ENCODE data around the gene SLC6A11.

Gene SLC6A11

DNA sequence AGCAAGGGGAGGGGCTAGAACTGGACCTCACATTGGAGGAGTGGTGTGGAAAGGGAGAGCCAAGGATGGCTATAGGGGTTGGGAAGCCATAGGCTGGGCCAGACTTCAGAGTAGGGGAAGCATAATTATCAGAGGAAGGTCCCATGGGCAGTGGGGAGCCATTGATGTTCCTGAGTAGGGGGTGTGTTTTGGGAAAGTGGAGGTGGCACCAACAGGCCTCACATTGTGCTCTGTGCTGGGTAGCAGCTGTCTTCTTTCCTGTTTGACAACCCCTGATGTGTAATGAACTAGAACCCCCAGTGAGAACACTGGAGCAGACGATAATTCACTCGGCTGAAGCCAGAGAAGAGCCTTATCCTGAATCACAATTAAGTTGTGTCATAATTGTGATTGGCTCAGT, 41.2 kb downstream of the SLC6A11 start:
- H3K79me2 ChIP-seq (ENCODE audit: insufficient read depth, low read length) = no peaks in the 10 kb centered on the region
- no peaks in the 10 kb centered on the region for H3K9me3 ChIP-seq (ENCODE audit: low read length)
- TF ChIP-seq, protein P1, sequence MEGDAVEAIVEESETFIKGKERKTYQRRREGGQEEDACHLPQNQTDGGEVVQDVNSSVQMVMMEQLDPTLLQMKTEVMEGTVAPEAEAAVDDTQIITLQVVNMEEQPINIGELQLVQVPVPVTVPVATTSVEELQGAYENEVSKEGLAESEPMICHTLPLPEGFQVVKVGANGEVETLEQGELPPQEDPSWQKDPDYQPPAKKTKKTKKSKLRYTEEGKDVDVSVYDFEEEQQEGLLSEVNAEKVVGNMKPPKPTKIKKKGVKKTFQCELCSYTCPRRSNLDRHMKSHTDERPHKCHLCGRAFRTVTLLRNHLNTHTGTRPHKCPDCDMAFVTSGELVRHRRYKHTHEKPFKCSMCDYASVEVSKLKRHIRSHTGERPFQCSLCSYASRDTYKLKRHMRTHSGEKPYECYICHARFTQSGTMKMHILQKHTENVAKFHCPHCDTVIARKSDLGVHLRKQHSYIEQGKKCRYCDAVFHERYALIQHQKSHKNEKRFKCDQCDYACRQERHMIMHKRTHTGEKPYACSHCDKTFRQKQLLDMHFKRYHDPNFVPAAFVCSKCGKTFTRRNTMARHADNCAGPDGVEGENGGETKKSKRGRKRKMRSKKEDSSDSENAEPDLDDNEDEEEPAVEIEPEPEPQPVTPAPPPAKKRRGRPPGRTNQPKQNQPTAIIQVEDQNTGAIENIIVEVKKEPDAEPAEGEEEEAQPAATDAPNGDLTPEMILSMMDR (IDR thresholded peaks at IDR 0.05; ENCODE audit: low read length) = no peak
- TF ChIP-seq EZH2 (IDR thresholded peaks at IDR 0.05; ENCODE audit: borderline replicate concordance, low read length) = no peak
- no peak overlapping the region for H2AFZ ChIP-seq (ENCODE audit: low read length)
- no peak overlapping the region for H3K4me2 ChIP-seq (ENCODE audit: low read length)
- no peaks in the 10 kb centered on the region for H3K9me2 ChIP-seq (ENCODE audit: low read depth, low read length)
- no peaks in the 10 kb centered on the region for H3K4me1 ChIP-seq (ENCODE audit: insufficient read depth, low read length, severe bottlenecking)
- no peak overlapping the region for H3K4me3 ChIP-seq (ENCODE audit: low read depth, low read length, poor library complexity, severe bottlenecking)
- H3K27me3 ChIP-seq (ENCODE audit: insufficient read depth, low read length) = no peaks in the 10 kb centered on the region
- H3K36me3 ChIP-seq (ENCODE audit: insufficient read depth, low read length) = no peaks in the 10 kb centered on the region
- no peaks in the 10 kb centered on the region for H3F3A ChIP-seq (ENCODE audit: insufficient read depth, low read length)
- no peak overlapping the region for H3K9ac ChIP-seq (ENCODE audit: low read length)
- no peak overlapping the region for H3K27ac ChIP-seq (ENCODE audit: low read depth, low read length, poor library complexity, severe bottlenecking)
- no peaks in the 10 kb centered on the region for H4K20me1 ChIP-seq (ENCODE audit: insufficient read depth, low read length)

DNA sequence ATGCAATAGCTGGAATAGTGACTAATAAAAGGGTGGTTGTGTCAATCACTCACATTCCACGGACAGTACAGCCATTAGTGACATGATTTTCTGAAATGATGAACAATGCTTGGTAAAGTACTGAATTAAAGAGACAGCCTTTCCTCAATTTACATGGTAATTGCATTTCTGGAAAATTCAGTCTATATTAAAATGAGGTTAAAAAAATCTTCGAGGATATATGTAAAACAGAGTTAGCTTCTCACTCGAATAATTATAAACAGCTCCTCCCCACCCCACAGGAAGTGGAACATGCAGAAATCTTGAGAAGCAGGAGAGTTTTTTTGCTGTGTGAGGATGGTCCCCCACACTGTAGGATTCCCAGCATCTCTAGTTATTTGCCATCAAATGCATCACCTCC, 42.1 kb downstream of the SLC6A11 start:
- Histone ChIP-seq H3K4me3 (ENCODE audit: low read depth, low read length, poor library complexity, severe bottlenecking) (no peak overlapping the region), H3K4me1 (ENCODE audit: insufficient read depth, low read length, severe bottlenecking) (no peaks in the 10 kb centered on the region), H3K36me3 (ENCODE audit: insufficient read depth, low read length) (no peaks in the 10 kb centered on the region)

DNA sequence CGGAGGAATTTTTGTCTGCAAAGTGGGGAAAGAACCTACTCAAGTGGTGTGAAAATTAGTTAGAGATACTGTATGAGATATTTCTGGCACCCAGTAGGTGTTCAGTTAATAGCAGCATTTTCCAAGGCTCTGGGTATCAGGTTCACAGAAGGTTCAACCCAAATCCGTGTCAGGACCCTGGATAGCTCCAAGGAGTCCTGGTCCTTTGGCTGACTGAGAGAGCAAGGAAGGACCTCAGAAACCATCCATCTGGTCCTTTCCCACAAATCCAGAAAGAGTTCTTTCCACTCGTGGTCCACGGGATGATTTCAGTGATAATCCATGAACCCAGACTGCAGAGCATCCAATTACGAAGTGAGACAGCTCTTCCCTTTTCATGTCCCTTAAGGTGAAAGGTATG, 51.4 kb downstream of the SLC6A11 start:
- Histone ChIP-seq H3K4me2 (ENCODE audit: low read length) (no peak overlapping the region), H2AFZ (ENCODE audit: low read length) (no peak overlapping the region), H3F3A (ENCODE audit: insufficient read depth, low read length) (no peaks in the 10 kb centered on the region), H3K9me2 (ENCODE audit: low read depth, low read length) (no peaks in the 10 kb centered on the region), H3K27me3 (ENCODE audit: insufficient read depth, low read length) (no peaks in the 10 kb centered on the region), H3K9me3 (ENCODE audit: low read length) (no peaks in the 10 kb centered on the region), H4K20me1 (ENCODE audit: insufficient read depth, low read length) (no peaks in the 10 kb centered on the region), H3K27ac (ENCODE audit: low read depth, low read length, poor library complexity, severe bottlenecking) (no peak overlapping the region), H3K4me3 (ENCODE audit: low read depth, low read length, poor library complexity, severe bottlenecking) (no peak overlapping the region), H3K36me3 (ENCODE audit: insufficient read depth, low read length) (no peaks in the 10 kb centered on the region), H3K9ac (ENCODE audit: low read length) (no peak overlapping the region), H3K79me2 (ENCODE audit: insufficient read depth, low read length) (no peaks in the 10 kb centered on the region), H3K4me1 (ENCODE audit: insufficient read depth, low read length, severe bottlenecking) (no peaks in the 10 kb centered on the region)
- TF ChIP-seq, protein P1 (IDR thresholded peaks at IDR 0.05; ENCODE audit: low read length) = no peak
- no peak for TF ChIP-seq EZH2 (IDR thresholded peaks at IDR 0.05; ENCODE audit: borderline replicate concordance, low read length)

More for the DNA sequence above, 42.1 kb downstream of the SLC6A11 start:
- H3K9me2 ChIP-seq (ENCODE audit: low read depth, low read length) = no peaks in the 10 kb centered on the region
- no peak overlapping the region for H3K4me2 ChIP-seq (ENCODE audit: low read length)
- no peak overlapping the region for H3K27ac ChIP-seq (ENCODE audit: low read depth, low read length, poor library complexity, severe bottlenecking)
- H4K20me1 ChIP-seq (ENCODE audit: insufficient read depth, low read length) = no peaks in the 10 kb centered on the region
- no peak overlapping the region for H3K9ac ChIP-seq (ENCODE audit: low read length)
- no peak overlapping the region for H2AFZ ChIP-seq (ENCODE audit: low read length)
- no peaks in the 10 kb centered on the region for H3K9me3 ChIP-seq (ENCODE audit: low read length)
- no peaks in the 10 kb centered on the region for H3K27me3 ChIP-seq (ENCODE audit: insufficient read depth, low read length)
- no peaks in the 10 kb centered on the region for H3F3A ChIP-seq (ENCODE audit: insufficient read depth, low read length)
- no peaks in the 10 kb centered on the region for H3K79me2 ChIP-seq (ENCODE audit: insufficient read depth, low read length)
- no peak for TF ChIP-seq EZH2 (IDR thresholded peaks at IDR 0.05; ENCODE audit: borderline replicate concordance, low read length)
- TF ChIP-seq, protein P1 (IDR thresholded peaks at IDR 0.05; ENCODE audit: low read length) = no peak
